ENCODE data around the gene PUM2. TPM values are rescaled to one million over a fixed set of nuclear protein-coding genes. Genes with fewer than 3 reads are reported as not detected.

PUM2 gene
- total RNA-seq, 1 donor from 2014 or later, result 22.4 TPM

DNA sequence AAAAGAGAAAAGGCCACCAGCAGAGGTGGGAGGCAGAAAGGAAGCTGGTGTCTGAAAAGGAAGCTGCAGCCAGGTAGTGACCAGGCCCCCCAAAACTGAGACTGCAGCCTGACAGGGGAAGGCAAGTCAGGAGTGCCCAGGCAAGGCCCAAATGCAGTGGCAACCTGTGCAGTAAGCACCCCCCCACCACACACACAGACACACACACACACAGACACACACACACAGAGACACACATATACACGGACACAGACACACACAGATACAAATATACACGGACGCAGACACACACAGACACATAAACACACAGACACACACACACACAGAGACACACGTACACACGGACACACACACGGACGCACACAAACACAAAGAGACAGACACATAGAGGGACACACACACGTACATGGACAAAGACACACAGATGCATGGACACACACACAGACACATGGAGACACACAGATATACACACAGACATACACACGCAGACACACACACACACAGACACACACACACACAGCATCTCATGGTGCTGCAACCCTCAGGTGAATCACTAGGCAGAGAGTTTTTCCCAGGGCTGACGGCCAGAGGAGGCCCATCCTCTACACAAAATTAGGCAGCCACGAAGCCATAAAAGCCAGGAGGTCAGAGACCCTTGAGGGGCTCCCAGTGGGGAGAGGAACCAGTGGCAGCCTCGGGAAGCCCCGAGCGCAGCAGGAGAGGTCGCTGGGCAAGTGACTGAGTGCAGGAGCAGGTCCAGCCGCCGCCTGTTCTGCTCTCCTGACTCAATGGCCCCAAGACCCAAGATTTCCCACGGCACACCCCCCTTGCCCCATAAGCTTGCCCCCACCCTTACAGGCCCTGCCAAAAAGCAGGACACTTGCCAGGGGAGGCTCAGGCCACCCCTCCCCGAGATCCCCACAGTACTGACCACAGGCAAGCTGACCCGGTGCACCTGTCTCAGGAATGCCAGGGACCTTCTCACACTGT is 132.0 kb downstream of the PUM2 start:
- no peak for DNase-seq (ENCODE audit: low spot score in 2 of 2)
- intact Hi-C loops (cut with DNase I), result no loop called here
- TF ChIP-seq, protein P1, sequence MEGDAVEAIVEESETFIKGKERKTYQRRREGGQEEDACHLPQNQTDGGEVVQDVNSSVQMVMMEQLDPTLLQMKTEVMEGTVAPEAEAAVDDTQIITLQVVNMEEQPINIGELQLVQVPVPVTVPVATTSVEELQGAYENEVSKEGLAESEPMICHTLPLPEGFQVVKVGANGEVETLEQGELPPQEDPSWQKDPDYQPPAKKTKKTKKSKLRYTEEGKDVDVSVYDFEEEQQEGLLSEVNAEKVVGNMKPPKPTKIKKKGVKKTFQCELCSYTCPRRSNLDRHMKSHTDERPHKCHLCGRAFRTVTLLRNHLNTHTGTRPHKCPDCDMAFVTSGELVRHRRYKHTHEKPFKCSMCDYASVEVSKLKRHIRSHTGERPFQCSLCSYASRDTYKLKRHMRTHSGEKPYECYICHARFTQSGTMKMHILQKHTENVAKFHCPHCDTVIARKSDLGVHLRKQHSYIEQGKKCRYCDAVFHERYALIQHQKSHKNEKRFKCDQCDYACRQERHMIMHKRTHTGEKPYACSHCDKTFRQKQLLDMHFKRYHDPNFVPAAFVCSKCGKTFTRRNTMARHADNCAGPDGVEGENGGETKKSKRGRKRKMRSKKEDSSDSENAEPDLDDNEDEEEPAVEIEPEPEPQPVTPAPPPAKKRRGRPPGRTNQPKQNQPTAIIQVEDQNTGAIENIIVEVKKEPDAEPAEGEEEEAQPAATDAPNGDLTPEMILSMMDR (IDR thresholded peaks at IDR 0.05), result no peak

DNA sequence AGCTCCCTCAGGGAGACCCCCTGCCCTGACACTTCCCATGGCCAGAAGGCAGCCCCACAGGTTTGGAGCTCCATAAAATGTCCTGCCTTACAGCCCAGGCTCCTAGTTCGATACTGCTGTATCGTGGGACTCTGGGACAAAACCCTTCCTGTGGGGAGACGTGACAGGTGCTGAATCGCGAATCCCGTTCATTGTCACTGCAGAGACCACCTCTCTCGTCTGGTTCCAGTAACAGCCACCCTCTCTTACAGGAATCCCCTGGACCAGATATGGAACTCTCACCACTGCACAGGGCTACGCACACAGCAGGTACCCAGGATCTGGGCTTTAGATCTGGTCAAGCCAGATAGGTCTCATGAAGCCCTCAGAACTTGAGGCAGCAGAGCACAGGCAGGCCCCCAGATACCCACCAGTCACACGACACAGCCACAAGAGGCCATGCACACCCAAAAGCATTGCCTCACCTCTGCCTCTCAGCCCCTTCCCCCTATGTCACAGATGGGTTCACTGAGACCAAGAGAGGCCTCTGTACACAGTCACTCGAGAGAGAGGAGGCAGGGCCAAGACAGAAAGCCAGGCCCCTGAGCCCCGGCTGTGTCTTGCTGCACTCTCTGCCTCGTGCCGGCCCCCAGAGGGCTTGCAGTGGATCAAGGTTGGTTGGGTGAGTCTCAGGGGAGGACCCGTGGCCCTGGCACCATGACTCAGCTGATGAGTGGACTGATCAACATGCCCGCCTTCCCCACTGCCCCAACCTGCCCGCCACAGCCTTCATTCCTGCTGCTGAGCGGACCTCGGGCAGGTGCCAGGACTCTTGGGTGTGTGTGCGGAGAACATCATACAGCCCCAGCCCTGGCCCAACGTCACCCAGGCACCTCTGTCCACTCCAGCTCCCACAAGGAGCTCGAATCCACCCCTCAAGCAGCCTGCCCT is 133.3 kb downstream of the PUM2 start:
- H3K4me1 ChIP-seq, result no peaks in the 10 kb centered on the region
- H3K27me3 ChIP-seq, result no peaks in the 10 kb centered on the region
- DNase-seq (ENCODE audit: low spot score in 2 of 2), result no peak
- TF ChIP-seq, protein P1 (IDR thresholded peaks at IDR 0.05), result no peak
- no peak overlapping the region for H3K4me3 ChIP-seq
- H3K27ac ChIP-seq, result no peak overlapping the region
- intact Hi-C loops (cut with DNase I), result no loop called here
- H3K36me3 ChIP-seq, result no peaks in the 10 kb centered on the region
- H3K9me3 ChIP-seq, result no peaks in the 10 kb centered on the region

More for the DNA sequence above, 132.0 kb downstream of the PUM2 start:
- Histone ChIP-seq H3K36me3 (no peaks in the 10 kb centered on the region), H3K27me3 (no peaks in the 10 kb centered on the region), H3K9me3 (no peaks in the 10 kb centered on the region), H3K4me3 (no peak overlapping the region), H3K27ac (no peak overlapping the region), H3K4me1 (peaks cover 0 to 4% of the 10 kb centered on the region in 2 donors)

DNA sequence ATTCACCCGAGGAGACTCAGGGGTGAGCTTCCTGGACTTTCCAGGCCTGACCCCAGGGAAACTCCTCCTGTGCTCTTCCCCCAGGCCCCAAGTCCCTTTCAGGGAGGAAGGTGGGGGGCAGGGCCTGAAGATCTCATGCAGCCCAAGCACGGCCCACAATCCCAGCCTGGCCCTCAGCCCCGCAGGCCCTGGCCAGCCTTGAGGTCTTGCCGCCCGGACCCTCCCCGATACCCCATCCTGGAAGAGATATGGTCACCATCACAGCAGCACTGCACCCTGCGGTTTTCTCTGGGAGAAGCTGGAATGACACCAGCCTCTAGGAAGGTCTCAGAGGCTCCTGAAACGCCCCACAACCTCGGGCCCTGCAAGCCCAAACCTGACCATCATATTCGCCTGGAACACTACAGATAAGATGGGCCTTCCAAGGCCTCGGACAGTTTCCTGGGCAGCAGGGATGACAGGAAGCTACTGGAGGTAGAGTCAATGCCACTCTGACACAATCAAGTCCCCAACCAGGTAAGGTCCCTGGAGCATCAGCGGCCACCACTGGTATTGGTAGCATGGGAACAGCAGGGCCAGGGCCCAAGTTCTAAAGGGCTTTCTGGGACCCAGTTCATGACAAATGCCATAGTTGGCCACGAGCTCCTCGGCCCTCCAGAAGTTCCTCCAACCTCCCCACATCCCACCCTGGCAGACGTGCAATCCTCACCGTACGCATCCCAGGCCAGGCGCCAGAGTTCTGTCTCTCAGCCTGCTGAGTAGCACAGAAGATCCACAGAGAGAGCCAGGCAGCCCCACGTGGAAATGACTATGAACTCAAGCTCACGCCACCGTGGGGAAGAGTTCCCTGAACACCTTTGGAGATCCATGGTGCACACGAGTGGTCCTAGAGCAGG is 134.3 kb downstream of the PUM2 start:
- Histone ChIP-seq H3K4me3 (no peak overlapping the region), H3K9me3 (no peaks in the 10 kb centered on the region), H3K27me3 (no peaks in the 10 kb centered on the region), H3K36me3 (no peaks in the 10 kb centered on the region), H3K27ac (no peak overlapping the region), H3K4me1 (no peaks in the 10 kb centered on the region)
- intact Hi-C loops (cut with DNase I), result no loop called here
- no peak for DNase-seq (ENCODE audit: low spot score in 2 of 2)
- TF ChIP-seq, protein P1 (IDR thresholded peaks at IDR 0.05), result no peak

DNA sequence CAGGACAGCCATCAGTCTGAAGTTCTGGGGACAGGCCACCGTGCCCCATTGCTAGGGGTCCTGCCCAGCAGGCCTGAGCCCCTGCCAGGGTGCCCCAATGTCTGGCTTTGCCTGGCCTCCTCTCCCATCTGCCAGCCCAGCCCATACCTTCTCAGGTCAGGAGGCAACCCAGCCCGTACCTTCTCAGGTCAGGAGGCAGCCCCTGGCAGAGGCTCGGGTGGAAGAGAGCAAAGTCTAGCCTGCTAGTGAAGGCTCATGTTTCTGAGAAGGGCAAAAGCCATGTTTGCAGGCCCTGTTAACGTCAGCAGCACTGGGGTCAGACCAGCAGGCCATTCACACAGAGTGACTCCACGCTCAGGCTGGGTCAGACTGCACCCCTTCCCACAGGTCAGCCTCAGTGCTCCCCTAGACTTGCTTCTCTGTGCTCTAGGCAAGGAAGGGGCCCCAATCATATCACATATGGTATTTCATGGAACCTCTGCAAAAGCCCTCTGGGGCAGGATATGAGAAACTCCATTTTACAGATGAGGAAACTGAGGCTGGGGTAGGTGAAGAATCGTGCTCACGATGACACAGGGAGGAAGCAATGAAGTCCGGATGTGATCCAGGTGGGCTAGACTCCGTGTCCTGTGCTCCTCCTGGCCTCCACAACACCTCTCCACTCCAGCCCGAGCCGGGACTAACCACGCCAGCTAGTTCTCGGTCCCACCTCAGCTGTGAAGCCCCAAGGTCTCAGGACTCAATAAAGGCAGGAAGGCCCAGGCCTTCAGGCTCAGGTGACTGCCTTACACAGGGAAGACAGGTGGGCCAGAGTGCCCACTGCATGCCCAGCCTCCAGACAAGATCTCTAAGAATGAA is 135.2 kb downstream of the PUM2 start:
- H3K4me1 ChIP-seq, result no peaks in the 10 kb centered on the region
- DNase-seq (ENCODE audit: low spot score in 2 of 2), result no peak
- no peaks in the 10 kb centered on the region for H3K27me3 ChIP-seq
- no peak overlapping the region for H3K27ac ChIP-seq
- intact Hi-C loops (cut with DNase I), result no loop called here
- TF ChIP-seq, protein P1 (IDR thresholded peaks at IDR 0.05), result no peak
- no peak overlapping the region for H3K4me3 ChIP-seq
- no peaks in the 10 kb centered on the region for H3K9me3 ChIP-seq
- no peaks in the 10 kb centered on the region for H3K36me3 ChIP-seq
